Measurements from ENCODE around the gene TTC8.

DNA sequence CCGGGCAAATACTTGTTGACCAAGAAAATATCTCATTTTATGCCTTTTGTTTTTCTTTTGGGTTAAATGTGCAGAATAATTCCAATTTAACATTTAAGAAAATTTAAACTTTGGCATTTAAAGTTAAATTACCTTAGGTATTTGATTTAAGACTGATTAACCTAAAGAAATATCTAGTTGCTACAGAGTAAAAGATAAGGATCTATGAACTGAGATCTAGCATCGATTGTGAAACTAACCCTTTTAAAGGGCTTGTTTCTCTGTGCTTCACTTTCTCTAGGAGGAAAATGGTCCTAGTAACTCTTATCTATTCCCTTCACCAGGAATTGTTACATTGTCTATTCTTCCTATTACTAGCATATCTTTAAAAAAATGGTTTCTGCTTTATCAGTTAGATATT lies 2.6 kb upstream of the TTC8 start:
- TF ChIP-seq, protein P1, sequence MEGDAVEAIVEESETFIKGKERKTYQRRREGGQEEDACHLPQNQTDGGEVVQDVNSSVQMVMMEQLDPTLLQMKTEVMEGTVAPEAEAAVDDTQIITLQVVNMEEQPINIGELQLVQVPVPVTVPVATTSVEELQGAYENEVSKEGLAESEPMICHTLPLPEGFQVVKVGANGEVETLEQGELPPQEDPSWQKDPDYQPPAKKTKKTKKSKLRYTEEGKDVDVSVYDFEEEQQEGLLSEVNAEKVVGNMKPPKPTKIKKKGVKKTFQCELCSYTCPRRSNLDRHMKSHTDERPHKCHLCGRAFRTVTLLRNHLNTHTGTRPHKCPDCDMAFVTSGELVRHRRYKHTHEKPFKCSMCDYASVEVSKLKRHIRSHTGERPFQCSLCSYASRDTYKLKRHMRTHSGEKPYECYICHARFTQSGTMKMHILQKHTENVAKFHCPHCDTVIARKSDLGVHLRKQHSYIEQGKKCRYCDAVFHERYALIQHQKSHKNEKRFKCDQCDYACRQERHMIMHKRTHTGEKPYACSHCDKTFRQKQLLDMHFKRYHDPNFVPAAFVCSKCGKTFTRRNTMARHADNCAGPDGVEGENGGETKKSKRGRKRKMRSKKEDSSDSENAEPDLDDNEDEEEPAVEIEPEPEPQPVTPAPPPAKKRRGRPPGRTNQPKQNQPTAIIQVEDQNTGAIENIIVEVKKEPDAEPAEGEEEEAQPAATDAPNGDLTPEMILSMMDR (IDR thresholded peaks at IDR 0.05; ENCODE audit: low read depth, low read length, missing input control): no peak
- TF ChIP-seq YY1 (IDR thresholded peaks at IDR 0.05) (no peak), JUND (IDR thresholded peaks at IDR 0.05) (no peak), RXRA (IDR thresholded peaks at IDR 0.05) (no peak), RAD21 (IDR thresholded peaks at IDR 0.05) (no peak), TAF1 (conservative IDR thresholded peaks at IDR 0.05) (no peak)
- TF ChIP-seq, protein P2, sequence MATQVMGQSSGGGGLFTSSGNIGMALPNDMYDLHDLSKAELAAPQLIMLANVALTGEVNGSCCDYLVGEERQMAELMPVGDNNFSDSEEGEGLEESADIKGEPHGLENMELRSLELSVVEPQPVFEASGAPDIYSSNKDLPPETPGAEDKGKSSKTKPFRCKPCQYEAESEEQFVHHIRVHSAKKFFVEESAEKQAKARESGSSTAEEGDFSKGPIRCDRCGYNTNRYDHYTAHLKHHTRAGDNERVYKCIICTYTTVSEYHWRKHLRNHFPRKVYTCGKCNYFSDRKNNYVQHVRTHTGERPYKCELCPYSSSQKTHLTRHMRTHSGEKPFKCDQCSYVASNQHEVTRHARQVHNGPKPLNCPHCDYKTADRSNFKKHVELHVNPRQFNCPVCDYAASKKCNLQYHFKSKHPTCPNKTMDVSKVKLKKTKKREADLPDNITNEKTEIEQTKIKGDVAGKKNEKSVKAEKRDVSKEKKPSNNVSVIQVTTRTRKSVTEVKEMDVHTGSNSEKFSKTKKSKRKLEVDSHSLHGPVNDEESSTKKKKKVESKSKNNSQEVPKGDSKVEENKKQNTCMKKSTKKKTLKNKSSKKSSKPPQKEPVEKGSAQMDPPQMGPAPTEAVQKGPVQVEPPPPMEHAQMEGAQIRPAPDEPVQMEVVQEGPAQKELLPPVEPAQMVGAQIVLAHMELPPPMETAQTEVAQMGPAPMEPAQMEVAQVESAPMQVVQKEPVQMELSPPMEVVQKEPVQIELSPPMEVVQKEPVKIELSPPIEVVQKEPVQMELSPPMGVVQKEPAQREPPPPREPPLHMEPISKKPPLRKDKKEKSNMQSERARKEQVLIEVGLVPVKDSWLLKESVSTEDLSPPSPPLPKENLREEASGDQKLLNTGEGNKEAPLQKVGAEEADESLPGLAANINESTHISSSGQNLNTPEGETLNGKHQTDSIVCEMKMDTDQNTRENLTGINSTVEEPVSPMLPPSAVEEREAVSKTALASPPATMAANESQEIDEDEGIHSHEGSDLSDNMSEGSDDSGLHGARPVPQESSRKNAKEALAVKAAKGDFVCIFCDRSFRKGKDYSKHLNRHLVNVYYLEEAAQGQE (IDR thresholded peaks at IDR 0.05): no peak
- TF ChIP-seq, protein P3, sequence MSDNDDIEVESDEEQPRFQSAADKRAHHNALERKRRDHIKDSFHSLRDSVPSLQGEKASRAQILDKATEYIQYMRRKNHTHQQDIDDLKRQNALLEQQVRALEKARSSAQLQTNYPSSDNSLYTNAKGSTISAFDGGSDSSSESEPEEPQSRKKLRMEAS (IDR thresholded peaks at IDR 0.05): no peak

All from liver (tissue), 3 donors.